HepG2 (cell line): Measurements from ENCODE around the gene TLR5. TPM values are rescaled to one million over a fixed set of nuclear protein-coding genes. Genes with fewer than 3 reads are reported as not detected.

Source experiments
- DDIT3 ChIP-seq: sonication (generic); formaldehyde crosslinking; IDR thresholded peaks from 2 replicates; pipeline ENCODE4 v1.4.0; 2020; ENCODE audit warnings: mild to moderate bottlenecking, missing genetic modification reagents
- FOXP1 ChIP-seq, 2 experiments: fragments of 450-650 bp in 1 of 2; IDR thresholded peaks; 2 replicates each; pipeline ENCODE4 v1.6.1; 2017 to 2018; ENCODE audit warnings: antibody characterized with exemption in 1 of 2
- FUBP1 ChIP-seq: sonication (generic); formaldehyde crosslinking; IDR thresholded peaks from 2 replicates; pipeline ENCODE4 v1.5.1; 2020; ENCODE audit warnings: missing genetic modification reagents, mild to moderate bottlenecking, borderline replicate concordance
- ONECUT2 ChIP-seq: sonication (generic); formaldehyde crosslinking; IDR thresholded peaks from 2 replicates; pipeline ENCODE4 v1.4.0; 2020; ENCODE audit warnings: missing genetic modification reagents
- PAWR ChIP-seq: sonication (generic); formaldehyde crosslinking; IDR thresholded peaks from 2 replicates; pipeline ENCODE4 v1.4.0; 2020; ENCODE audit warnings: missing genetic modification reagents, mild to moderate bottlenecking, borderline replicate concordance
- PRMT3 ChIP-seq: sonication (generic); formaldehyde crosslinking; IDR thresholded peaks from 2 replicates; pipeline ENCODE4 v1.8.1; 2022; ENCODE audit warnings: low read depth, mild to moderate bottlenecking, moderate library complexity, missing genetic modification reagents, borderline replicate concordance
- PTBP1 ChIP-seq: fragments of 200-400 bp; formaldehyde crosslinking; IDR thresholded peaks from 2 replicates; pipeline ENCODE4 v1.6.1; 2018; ENCODE audit warnings: low read length, low read depth; ENCODE audit not compliant: poor library complexity, severe bottlenecking
- SIX4 ChIP-seq: sonication (generic); formaldehyde crosslinking; IDR thresholded peaks from 2 replicates; pipeline ENCODE4 v1.4.0; 2020; ENCODE audit warnings: missing genetic modification reagents
- ZFP36L1 ChIP-seq: sonication (generic); formaldehyde crosslinking; IDR thresholded peaks from 2 replicates; pipeline ENCODE4 v1.8.0; 2022; ENCODE audit warnings: mild to moderate bottlenecking, missing genetic modification reagents, moderate library complexity
- ZNF333 ChIP-seq: sonication (generic); formaldehyde crosslinking; IDR thresholded peaks from 2 replicates; pipeline ENCODE4 v1.4.0; 2020; ENCODE audit warnings: mild to moderate bottlenecking, missing genetic modification reagents, borderline replicate concordance
- ZNF354B ChIP-seq: sonication (generic); formaldehyde crosslinking; IDR thresholded peaks from 2 replicates; pipeline ENCODE4 v1.8.0; 2022; ENCODE audit warnings: mild to moderate bottlenecking, missing genetic modification reagents
- ZNF414 ChIP-seq: sonication (generic); formaldehyde crosslinking; IDR thresholded peaks from 2 replicates; pipeline ENCODE4 v1.5.0; 2020; ENCODE audit warnings: missing genetic modification reagents
- ZNF563 ChIP-seq: sonication (generic); formaldehyde crosslinking; IDR thresholded peaks from 2 replicates; pipeline ENCODE4 v1.8.0; 2022; ENCODE audit warnings: mild to moderate bottlenecking, moderate library complexity, missing genetic modification reagents
- ZNF674 ChIP-seq: sonication (generic); formaldehyde crosslinking; IDR thresholded peaks from 2 replicates; pipeline ENCODE4 v1.5.0; 2020; ENCODE audit warnings: low read depth, mild to moderate bottlenecking, missing genetic modification reagents
- ZNF710 ChIP-seq: sonication (generic); formaldehyde crosslinking; IDR thresholded peaks from 2 replicates; pipeline ENCODE4 v1.5.0; 2020; ENCODE audit warnings: mild to moderate bottlenecking, missing genetic modification reagents, borderline replicate concordance
- ZNF781 ChIP-seq: sonication (generic); formaldehyde crosslinking; IDR thresholded peaks from 2 replicates; pipeline ENCODE4 v1.5.1; 2020; ENCODE audit warnings: borderline replicate concordance, mild to moderate bottlenecking, missing genetic modification reagents; ENCODE audit errors: not compliant biosample characterization
- ZNF800 ChIP-seq: sonication (generic); formaldehyde crosslinking; IDR thresholded peaks from 2 replicates; pipeline ENCODE4 v1.4.0; 2020; ENCODE audit warnings: missing genetic modification reagents
- polyA plus RNA-seq, 8 experiments: library from polyadenylated mRNA; depleted of rRNA in 3 of 8; stranded (reverse) in 7 of 8; unstranded in 1 of 8; fragments of >200 nt; fragmentation: Illumina TruSeq in 4 of 8; extraction: Trizol in 4 of 8; gene quantifications; 2 replicates each; pipeline versions ENCODE4 v1.2.1 to v1.2.3, GENCODE V29; 2011 to 2016; ENCODE audit warnings: low read depth in 4 of 8, missing spikeins in 1 of 8, mixed read lengths in 1 of 8; ENCODE audit not compliant: insufficient read depth in 1 of 8
- total RNA-seq, 5 experiments: library from RNA; depleted of rRNA; stranded (reverse); fragments of >200 nt; fragmentation: Illumina TruSeq; extraction: Trizol; gene quantifications; 2 replicates each; pipeline ENCODE4 v1.2.3, GENCODE V29; 2016; ENCODE audit warnings: low read depth in 1 of 5

Gene TLR5
- total and polyA plus RNA-seq, 2 of the 13 experiments (the other 11 are each of a cell fraction or from before 2014, with no cell fraction given) = not detected

GRCh38 chr1:223129229-223129901, 13.7 kb downstream of the TLR5 start (continued):
- no peak for TF ChIP-seq ZNF710
- TF ChIP-seq PAWR = no peak
- TF ChIP-seq ZNF414 (CRISPR knock-in tag) = no peak
- TF ChIP-seq FUBP1 (CRISPR knock-in tag) = no peak
- TF ChIP-seq SIX4 (CRISPR knock-in tag) = no peak
- TF ChIP-seq DDIT3 = no peak
- TF ChIP-seq ZNF333 (CRISPR knock-in tag) = no peak
- no peak for TF ChIP-seq ZNF674 (CRISPR knock-in tag)
- no peak for TF ChIP-seq PRMT3 (CRISPR knock-in tag)
- no peak for TF ChIP-seq ZNF354B (CRISPR knock-in tag)
- no peak for TF ChIP-seq FOXP1 (IDR thresholded peaks at IDR 0.05)
- no peak for TF ChIP-seq FOXP1 (CRISPR knock-in tag; IDR thresholded peaks at IDR 0.05)
- TF ChIP-seq ONECUT2 (CRISPR knock-in tag) = no peak
- TF ChIP-seq ZNF781 (CRISPR knock-in tag) = no peak
- no peak for TF ChIP-seq ZNF800 (CRISPR knock-in tag)
- no peak for TF ChIP-seq ZFP36L1 (CRISPR knock-in tag)
- no peak for TF ChIP-seq PTBP1
- no peak for TF ChIP-seq ZNF563
